Immature natural killer cell (primary cell): ENCODE measurements around the gene UPF1. TPM values are rescaled to one million over a fixed set of nuclear protein-coding genes. Genes with fewer than 3 reads are reported as not detected.
A peak's percentile ranks its signal among the peaks of the same experiment; 100 is the strongest.
"Not testable (repeated sequence)": the region's sequence is repeated elsewhere in the genome, so short reads cannot be mapped to it uniquely, and the experiment has no call there.

ENCODE experiments used
- DNase-seq, 3 donors: peaks; one replicate each; pipeline ENCODE4 v3.0.0; 2022; ENCODE audit warnings: mixed read lengths in 1 of 3
- H3K27ac Mint-ChIP-seq, 6 donors: one replicate each; pipeline ENCODE4 v1.8.0; 2020; ENCODE audit warnings: mixed read lengths in 6 of 6, mild to moderate bottlenecking in 5 of 6, inconsistent platforms in 4 of 6, moderate library complexity in 3 of 6
- H3K27me3 Mint-ChIP-seq, 3 donors: one replicate each; pipeline ENCODE4 v1.8.0; 2020 to 2021; ENCODE audit warnings: low read depth in 3 of 3, mild to moderate bottlenecking in 3 of 3, mixed read lengths in 3 of 3, moderate library complexity in 3 of 3, inconsistent platforms in 1 of 3
- H3K36me3 Mint-ChIP-seq, 3 donors: one replicate each; pipeline ENCODE4 v1.8.0; 2020; ENCODE audit warnings: mixed read lengths in 3 of 3, inconsistent platforms in 2 of 3, mild to moderate bottlenecking in 2 of 3
- H3K4me1 Mint-ChIP-seq, 2 donors: one replicate each; pipeline ENCODE4 v1.8.0; 2020; ENCODE audit warnings: inconsistent platforms in 2 of 2, mild to moderate bottlenecking in 2 of 2, mixed read lengths in 2 of 2, moderate library complexity in 1 of 2
- H3K4me3 Mint-ChIP-seq, 5 donors: one replicate each; pipeline ENCODE4 v1.8.0; 2020; ENCODE audit warnings: mild to moderate bottlenecking in 5 of 5, mixed read lengths in 5 of 5, inconsistent platforms in 3 of 5, moderate library complexity in 3 of 5
- H3K9me3 Mint-ChIP-seq, 6 donors: one replicate each; pipeline ENCODE4 v1.8.0; 2020; ENCODE audit warnings: mild to moderate bottlenecking in 6 of 6, mixed read lengths in 6 of 6, inconsistent platforms in 4 of 6, moderate library complexity in 3 of 6
- polyA plus RNA-seq, 3 donors: library from polyadenylated mRNA; unstranded; fragments of 300-500 nt; fragmentation: Illumina TruSeq; gene quantifications; one replicate each; pipeline ENCODE4 v1.2.3, GENCODE V29; 2021

The UPF1 gene
- polyA plus RNA-seq, 3 donors from 2014 or later: 1.1 to 16.6 (median 5.2) TPM

DNA sequence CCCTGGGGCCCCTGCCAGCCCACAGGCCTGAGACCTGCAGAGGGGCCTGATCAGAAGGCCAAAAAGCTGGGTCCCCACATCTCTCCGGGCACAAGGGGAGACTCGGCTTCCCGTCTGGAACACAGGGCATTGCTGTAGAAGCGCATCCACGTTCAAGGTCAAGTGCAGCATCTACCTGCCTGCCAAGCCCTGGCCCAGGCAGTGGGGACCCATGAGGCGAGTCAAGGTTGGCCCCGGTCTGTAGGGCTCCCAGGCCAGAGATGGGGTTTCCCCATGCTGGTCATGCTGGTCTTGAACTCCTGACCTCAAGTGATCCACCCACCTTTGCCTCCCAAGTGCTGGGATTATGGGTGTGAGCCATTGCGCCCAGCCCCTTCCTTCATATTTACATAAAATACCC lies 27.1 kb upstream of the UPF1 start:
- DNase-seq: no peak
- Mint-ChIP-seq H3K4me3 (no peak overlapping the region), H3K9me3 (no peaks in the 10 kb centered on the region)

DNA sequence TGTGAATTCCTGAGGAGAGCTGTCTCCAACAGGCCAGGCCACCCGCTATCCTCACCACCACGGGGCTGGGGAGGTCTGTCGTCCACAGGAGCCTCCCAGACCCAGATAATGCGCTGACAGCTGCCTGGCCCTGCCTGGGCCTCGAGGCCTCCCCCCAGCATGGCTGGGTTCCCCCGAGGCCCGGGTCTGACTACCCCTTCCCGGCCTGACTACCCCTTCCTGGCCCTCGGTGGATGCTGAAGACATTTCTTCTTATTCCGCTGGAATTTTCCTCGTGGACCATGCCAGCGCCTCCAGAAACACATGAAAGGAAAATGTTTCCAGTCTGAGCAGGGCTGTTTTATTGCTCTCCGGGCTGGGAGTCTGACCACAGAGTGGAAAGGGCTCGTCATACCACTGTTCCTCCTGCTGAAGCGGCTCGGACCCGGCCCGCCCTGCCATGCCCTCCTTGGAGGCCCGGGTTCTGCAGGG lies 23.9 kb upstream of the UPF1 start:
- Mint-ChIP-seq H3K27ac (no peak overlapping the region), H3K27me3 (no peaks in the 10 kb centered on the region), H3K4me3 (no peak overlapping the region)

More for the DNA sequence above, 27.1 kb upstream of the UPF1 start:
- Mint-ChIP-seq H3K27me3 (peaks cover 0 to 3% (median 2%) of the 10 kb centered on the region in 3 donors), H3K4me1 (peaks cover 2 to 3% of the 10 kb centered on the region in 2 donors), H3K36me3 (no peaks in the 10 kb centered on the region), H3K27ac (no peak overlapping the region)

DNA sequence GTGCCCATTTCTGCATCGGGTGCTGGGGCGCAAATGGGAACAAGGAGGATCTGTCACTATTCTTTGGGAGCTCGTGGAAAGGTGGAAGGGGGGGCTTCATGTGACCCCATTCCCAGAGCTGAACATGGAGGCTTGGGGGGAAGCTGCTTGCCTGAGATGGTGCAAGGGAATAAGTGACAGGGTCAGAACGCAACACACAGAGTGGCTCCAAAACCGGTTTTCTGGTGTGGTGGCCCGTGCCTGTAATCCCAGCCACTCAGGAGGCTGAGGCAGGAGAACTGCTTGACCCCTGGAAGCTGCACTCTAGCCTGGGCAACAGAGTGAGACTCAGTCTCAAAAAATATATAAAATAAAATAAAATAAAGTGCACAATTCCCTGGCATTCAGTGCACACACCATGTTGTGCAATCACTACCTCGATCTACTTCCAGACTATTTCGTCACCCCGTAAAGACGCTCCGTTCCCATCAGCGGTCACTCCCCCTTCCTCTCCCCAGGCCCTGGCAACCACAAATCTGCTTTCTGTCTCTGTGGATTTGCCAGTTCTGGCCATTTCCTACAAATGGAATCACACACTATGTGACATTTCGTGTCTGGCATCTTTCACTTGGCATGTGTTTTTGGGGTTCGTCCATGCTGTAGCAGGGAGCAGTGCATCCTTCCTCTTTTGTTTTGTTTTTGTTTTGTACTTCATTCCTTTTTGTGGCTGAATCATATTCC lies 22.4 kb upstream of the UPF1 start:
- Mint-ChIP-seq H3K4me3 (no peak overlapping the region), H3K27me3 (peaks cover 1 to 3% (median 3%) of the 10 kb centered on the region in 3 donors), H3K27ac (peak overlapping the region in 1 of 6 donors; percentile 13), H3K4me1 (peaks cover 2 to 5% of the 10 kb centered on the region in 2 donors), H3K36me3 (no peaks in the 10 kb centered on the region), H3K9me3 (no peaks in the 10 kb centered on the region)
- DNase-seq: no peak

More for the DNA sequence above, 23.9 kb upstream of the UPF1 start:
- no peaks in the 10 kb centered on the region for H3K9me3 Mint-ChIP-seq
- H3K36me3 Mint-ChIP-seq: no peaks in the 10 kb centered on the region
- peaks cover 2 to 5% of the 10 kb centered on the region in 2 donors for H3K4me1 Mint-ChIP-seq
- no peak for DNase-seq

DNA sequence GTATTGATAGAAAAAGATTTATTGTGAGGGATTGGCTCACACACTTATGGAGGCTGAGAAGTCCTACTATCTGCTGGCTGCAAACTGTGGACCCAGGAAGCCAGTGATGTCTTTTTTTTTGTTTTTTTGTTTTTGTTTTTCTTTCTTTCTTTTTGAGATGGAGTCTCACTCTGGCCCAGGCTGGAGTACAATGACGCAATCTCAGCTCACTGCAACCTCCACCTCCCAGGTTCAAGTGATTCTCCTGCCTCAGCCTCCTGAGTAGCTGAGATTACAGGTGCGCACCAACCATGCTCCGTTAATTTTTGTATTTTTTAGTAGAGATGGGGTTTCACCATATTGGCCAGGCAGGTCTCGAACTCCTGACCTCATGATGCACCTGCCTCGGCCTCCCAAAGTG lies 20.1 kb upstream of the UPF1 start:
- not testable (repeated sequence) for H3K4me3 Mint-ChIP-seq, H3K27ac Mint-ChIP-seq, H3K36me3 Mint-ChIP-seq, H3K9me3 Mint-ChIP-seq, H3K27me3 Mint-ChIP-seq, H3K4me1 Mint-ChIP-seq, DNase-seq

- Mint-ChIP-seq H3K36me3 (no peaks in the 10 kb centered on the region), H3K4me1 (peaks cover 2 to 5% of the 10 kb centered on the region in 2 donors), H3K4me3 (no peak overlapping the region), H3K9me3 (no peaks in the 10 kb centered on the region), H3K27me3 (peaks cover 1 to 8% (median 3%) of the 10 kb centered on the region in 3 donors), H3K27ac (no peak overlapping the region)
- no peak for DNase-seq
Measured at GRCh38 chr19:18814063-18814462, 17.7 kb upstream of the UPF1 start.

DNA sequence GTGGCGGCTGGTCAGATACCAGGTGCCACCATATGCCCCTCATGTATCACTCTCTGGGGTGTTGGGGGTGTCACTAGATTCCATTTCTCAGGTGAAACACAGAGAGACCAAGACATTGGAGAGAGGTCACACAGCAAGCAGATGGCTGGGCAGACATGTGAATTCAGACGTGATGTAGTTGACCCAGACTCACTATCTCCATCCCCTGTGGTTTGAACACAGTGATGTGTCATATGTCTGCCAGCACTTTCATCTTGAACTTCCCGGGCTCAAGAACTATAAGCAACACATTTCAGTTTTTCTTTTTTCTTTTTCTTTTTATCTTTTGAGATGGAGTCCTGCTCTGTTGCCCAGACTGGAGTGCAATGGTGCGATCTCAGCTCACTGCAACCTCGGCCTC lies 16.1 kb upstream of the UPF1 start:
- Mint-ChIP-seq H3K9me3 (no peaks in the 10 kb centered on the region), H3K27ac (no peak overlapping the region), H3K4me1 (no peaks in the 10 kb centered on the region), H3K27me3 (peaks cover 3 to 12% (median 3%) of the 10 kb centered on the region in 3 donors), H3K36me3 (no peaks in the 10 kb centered on the region), H3K4me3 (no peak overlapping the region)
- DNase-seq: no peak

GRCh38 chr19:18816645-18817044 lies 15.1 kb upstream of the UPF1 start:
- H3K4me3 Mint-ChIP-seq, H3K27ac Mint-ChIP-seq, DNase-seq, H3K9me3 Mint-ChIP-seq, H3K4me1 Mint-ChIP-seq, H3K36me3 Mint-ChIP-seq: not testable (repeated sequence)
- H3K27me3 Mint-ChIP-seq: peaks cover 3 to 12% (median 3%) of the 10 kb centered on the region in 3 donors

- Mint-ChIP-seq H3K4me3 (no peak overlapping the region), H3K4me1 (no peaks in the 10 kb centered on the region), H3K27me3 (peaks cover 3 to 12% (median 3%) of the 10 kb centered on the region in 3 donors), H3K9me3 (no peaks in the 10 kb centered on the region), H3K27ac (no peak overlapping the region), H3K36me3 (no peaks in the 10 kb centered on the region)
- no peak for DNase-seq
Measured at GRCh38 chr19:18817574-18817973, 14.2 kb upstream of the UPF1 start.

GRCh38 chr19:18828786-18829185 lies 3.0 kb upstream of the UPF1 start:
- H3K36me3 Mint-ChIP-seq: peaks cover 0 to 3% (median 0%) of the 10 kb centered on the region in 3 donors
- H3K9me3 Mint-ChIP-seq: peaks cover 0 to 10% (median 7%) of the 10 kb centered on the region in 6 donors

DNA sequence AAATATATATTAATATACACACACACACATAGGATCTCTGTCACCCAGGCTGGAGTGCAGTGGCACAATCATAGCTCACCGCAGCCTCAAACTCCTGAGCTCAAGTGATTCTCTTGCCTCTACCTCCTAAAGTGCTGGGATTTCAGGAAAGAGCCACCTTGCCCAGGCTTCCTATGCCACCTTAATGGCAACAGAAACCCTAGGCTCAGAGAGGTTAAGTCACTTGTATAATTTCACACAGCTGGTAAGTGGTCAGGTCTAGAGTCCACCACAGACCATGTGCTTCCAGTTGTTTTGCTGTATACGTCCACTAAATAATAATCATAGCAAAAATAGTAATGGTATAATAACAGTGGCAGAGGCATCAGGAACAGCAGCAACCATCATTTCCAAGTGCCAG lies 1.3 kb upstream of the UPF1 start:
- Mint-ChIP-seq H3K9me3 (peaks cover 0 to 10% (median 7%) of the 10 kb centered on the region in 6 donors), H3K4me1 (peaks cover 29 to 32% of the 10 kb centered on the region in 2 donors), H3K4me3 (peak overlapping the region in 4 of 5 donors; percentile 48 to 76 (median 60)), H3K27ac (no peak overlapping the region), H3K27me3 (peaks cover 2 to 10% (median 7%) of the 10 kb centered on the region in 3 donors), H3K36me3 (peaks cover 0 to 17% (median 0%) of the 10 kb centered on the region in 3 donors)
- no peak for DNase-seq

More at GRCh38 chr19:18828786-18829185, 3.0 kb upstream of the UPF1 start:
- H3K27ac Mint-ChIP-seq: no peak overlapping the region
- peaks cover 12 to 15% of the 10 kb centered on the region in 2 donors for H3K4me1 Mint-ChIP-seq
- no peak for DNase-seq
- H3K4me3 Mint-ChIP-seq: no peak overlapping the region
- H3K27me3 Mint-ChIP-seq: peaks cover 2 to 10% (median 7%) of the 10 kb centered on the region in 3 donors

- peaks cover 0 to 3% (median 2%) of the 10 kb centered on the region in 6 donors for H3K9me3 Mint-ChIP-seq
- H3K4me1 Mint-ChIP-seq: peaks cover 49% of the 10 kb centered on the region in 2 donors
- peak in 1 of 3 donors; percentile 14 for DNase-seq
- peak overlapping the region; percentile 85 to 94 (median 92) for H3K27ac Mint-ChIP-seq
- H3K27me3 Mint-ChIP-seq: peaks cover 2 to 9% (median 7%) of the 10 kb centered on the region in 3 donors
- peaks cover 0 to 17% (median 0%) of the 10 kb centered on the region in 3 donors for H3K36me3 Mint-ChIP-seq
- peak overlapping the region; percentile 91 to 95 (median 93) for H3K4me3 Mint-ChIP-seq
Measured at GRCh38 chr19:18832306-18833140, 764 bp downstream of the UPF1 start.

DNA sequence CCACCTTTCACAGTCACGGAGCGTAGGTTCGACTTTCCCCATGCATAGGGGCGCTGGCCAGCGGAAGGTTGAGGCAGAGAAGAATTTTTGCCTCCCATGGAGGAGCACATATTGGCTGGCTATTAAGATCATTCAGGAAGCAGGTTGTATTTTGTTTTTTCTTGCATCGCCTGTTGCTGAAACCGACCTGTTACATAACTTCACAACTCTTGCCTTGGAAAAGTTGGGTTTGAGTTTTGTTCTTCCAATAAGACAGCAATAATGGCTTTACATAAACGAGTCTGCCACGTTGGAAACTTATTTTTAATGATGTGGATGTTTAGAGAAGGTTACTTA lies 1.4 kb downstream of the UPF1 start:
- peak overlapping the region; percentile 85 to 94 (median 92) for H3K27ac Mint-ChIP-seq
- H3K27me3 Mint-ChIP-seq: peaks cover 0 to 5% (median 5%) of the 10 kb centered on the region in 3 donors
- H3K36me3 Mint-ChIP-seq: peaks cover 0 to 17% (median 0%) of the 10 kb centered on the region in 3 donors
- H3K4me3 Mint-ChIP-seq: peak overlapping the region; percentile 91 to 95 (median 93)
- peaks cover 55% of the 10 kb centered on the region in 2 donors for H3K4me1 Mint-ChIP-seq
- DNase-seq: no peak
- H3K9me3 Mint-ChIP-seq: no peaks in the 10 kb centered on the region

DNA sequence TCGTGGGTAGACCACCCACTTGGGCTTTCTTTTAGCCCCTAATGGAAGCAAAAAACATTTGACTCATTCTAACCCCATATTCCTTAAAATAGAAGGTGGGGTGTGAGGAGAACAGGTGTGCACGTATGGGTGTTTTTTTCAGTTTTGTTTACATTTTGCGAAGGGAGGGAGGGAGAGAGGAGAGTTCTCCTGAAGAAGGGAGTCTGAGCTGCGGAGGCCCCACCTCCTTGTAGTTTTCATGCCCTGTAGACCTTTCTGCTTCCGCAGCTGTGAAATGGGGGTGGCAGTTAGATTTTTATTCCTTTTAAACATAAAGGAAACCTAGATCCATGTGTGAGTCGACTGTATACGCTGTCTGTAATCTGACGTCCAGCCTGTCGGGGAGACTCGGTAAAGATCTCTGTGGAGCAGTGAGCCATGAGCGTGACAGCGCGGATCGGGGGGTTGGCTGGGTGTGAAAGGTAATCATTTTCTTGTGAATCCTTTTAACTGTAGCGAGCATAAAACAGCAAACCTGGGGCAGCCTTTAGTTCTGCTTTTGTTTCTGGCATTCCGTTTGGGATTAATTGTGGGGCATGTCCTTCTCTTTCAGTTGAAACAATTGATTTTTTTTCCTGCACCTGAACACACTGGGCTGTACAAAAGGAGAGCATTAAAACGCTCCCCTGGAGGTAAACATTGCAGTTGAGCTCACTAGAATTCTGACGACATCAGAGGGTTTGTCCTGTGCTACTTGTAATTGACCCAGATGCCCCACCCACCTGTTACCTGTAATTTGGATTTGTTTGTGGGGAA lies 2.3 kb downstream of the UPF1 start:
- Mint-ChIP-seq H3K36me3 (peaks cover 0 to 17% (median 0%) of the 10 kb centered on the region in 3 donors), H3K4me3 (peak overlapping the region; percentile 91 to 95 (median 93)), H3K4me1 (peaks cover 61 to 62% of the 10 kb centered on the region in 2 donors), H3K9me3 (no peaks in the 10 kb centered on the region), H3K27ac (peak overlapping the region; percentile 53 to 89 (median 83)), H3K27me3 (peaks cover 0 to 5% (median under 1%) of the 10 kb centered on the region in 3 donors)
- no peak for DNase-seq
